Pulmonary artery endothelial cell (primary cell): Measurements from ENCODE around the gene DCUN1D2. TPM values are rescaled to one million over a fixed set of nuclear protein-coding genes. Genes with fewer than 3 reads are reported as not detected.
"Not testable (repeated sequence)": the region's sequence is repeated elsewhere in the genome, so short reads cannot be mapped to it uniquely, and the experiment has no call there.

ENCODE experiments used
- DNase-seq: peaks from one replicate; pipeline ENCODE4 v3.0.0-alpha.2; 2011; ENCODE audit warnings: low read depth, low spot score
- total RNA-seq: library from RNA; depleted of rRNA; stranded (reverse); fragments of >200 nt; gene quantifications from 2 replicates; pipeline ENCODE4 v1.2.3, GENCODE V29; 2014

The DCUN1D2 gene
- total RNA-seq, 1 donor from 2014 or later = 7.7 TPM

- no peak for DNase-seq
These were observed 689 bp downstream of the DCUN1D2 start for GRCh38 chr13:113489549-113490495.

DNA sequence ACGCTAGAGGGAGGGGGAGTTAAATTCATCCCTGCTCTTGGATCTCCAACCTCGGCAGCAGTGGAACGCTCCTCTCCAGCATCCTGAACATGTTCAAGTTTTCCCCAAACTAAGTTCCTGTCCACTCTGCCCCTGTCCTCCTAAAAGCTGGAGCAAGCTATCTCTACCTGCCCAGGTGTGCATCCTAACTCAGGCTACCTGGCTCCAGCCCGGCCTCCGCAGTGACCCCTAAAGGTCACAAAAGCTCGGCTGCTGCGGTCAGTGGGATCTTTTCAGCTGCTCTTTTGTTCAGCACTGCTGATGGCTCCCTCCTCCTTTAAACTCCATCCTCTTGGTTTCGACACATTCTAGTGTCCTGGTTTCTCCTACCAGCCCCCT lies 1.4 kb downstream of the DCUN1D2 start:
- DNase-seq = no peak

DNA sequence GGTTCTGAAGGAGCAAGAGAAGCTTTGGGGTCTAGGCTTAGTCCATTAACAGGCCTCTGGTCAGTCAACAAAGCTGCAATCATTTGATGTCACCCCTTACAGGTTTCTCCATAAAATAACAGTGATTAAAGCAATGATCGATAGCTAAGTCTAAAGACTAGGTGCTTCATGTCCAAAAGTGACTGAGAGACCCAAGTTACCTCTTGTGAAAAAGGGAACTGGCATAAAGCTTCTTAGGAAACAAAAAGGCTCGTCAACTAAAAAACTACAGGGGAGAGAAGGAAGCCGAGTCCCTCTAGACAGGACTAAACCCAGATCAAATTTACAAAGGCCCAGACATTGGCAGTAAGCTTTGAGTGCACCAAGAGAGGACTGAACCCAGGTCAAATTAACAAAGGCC lies 2.2 kb downstream of the DCUN1D2 start:
- DNase-seq = no peak

GRCh38 chr13:113486698-113487097 lies 3.8 kb downstream of the DCUN1D2 start:
- DNase-seq = no peak

- DNase-seq = no peak
These were observed 5.0 kb downstream of the DCUN1D2 start for GRCh38 chr13:113485545-113485944.

DNA sequence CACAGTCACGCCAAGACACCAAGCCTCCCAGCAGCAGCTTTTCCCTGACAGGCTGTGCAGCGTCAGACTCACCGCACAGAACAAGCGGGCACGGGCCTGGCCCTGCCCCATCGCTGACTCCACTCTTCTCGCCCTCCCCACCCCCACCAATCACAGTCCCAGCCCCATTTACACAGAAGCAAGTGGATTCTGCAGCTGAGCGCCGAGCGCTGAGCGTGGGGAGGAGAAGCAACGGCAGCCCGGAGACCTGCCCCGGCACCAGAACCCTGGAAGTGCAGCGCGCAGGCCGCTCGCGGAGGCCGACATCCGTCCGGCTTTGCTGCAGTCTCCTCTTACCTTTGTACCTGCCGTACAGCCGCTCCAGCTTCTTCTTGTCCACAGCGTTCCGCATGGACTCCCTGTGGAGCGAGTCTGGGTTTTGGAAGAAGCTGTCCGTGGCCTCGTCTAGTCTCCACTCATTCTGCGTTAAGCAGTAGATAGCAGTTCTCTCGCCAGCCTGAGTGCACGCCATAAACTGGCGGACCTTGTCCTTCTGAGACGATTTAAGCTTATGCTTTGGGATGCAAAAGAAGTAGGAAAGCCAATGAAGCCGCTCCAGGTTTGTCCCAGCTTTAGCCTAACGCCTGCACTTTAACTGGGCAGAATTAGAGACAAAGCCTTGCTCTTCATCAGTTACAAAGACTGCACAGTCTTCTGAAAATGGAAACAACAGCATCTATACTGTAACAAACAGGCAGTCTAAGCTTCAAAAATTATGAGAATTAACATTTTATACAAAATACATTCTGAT lies 6.8 kb downstream of the DCUN1D2 start:
- no peak for DNase-seq

GRCh38 chr13:113483081-113483480 lies 7.4 kb downstream of the DCUN1D2 start:
- no peak for DNase-seq

DNA sequence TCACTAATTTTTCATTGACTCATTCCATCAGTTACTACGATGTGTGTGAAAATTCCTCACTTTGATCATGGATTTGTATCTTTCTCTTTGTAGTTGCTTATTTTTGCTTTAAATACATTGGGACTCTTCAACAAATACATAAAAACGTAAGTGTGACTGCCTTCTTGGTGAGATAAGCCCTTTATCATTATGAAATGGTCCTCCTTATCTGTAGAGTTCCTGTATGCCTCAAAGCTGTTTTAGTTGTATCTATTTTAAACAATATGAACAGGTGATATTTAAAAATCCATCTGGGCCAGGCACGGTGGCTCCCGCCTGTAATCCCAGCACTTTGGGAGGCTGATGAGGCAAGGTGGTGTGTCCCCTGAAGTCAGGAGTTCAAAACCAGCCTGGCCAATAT lies 11.3 kb downstream of the DCUN1D2 start:
- no peak for DNase-seq

DNA sequence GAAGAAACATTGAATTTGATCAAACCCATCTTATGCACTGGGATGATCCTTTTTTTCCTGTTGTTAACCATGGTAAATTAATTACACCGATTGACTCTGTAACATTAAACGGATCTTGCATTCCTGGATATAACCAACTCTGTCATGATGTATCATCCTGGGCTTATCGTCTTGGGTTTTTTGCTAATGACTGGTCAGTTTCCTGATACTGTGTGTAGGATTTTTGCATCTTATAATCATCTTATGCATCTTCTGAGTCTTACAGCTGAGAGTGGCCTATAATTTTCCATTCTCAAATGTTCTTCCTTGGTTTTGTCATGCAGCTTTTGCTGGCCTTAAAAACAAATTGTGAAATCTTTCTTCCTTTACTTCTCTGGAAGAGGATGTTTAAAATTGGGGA lies 12.8 kb downstream of the DCUN1D2 start:
- DNase-seq = no peak

GRCh38 chr13:113476811-113477210 lies 13.7 kb downstream of the DCUN1D2 start:
- DNase-seq = no peak

DNA sequence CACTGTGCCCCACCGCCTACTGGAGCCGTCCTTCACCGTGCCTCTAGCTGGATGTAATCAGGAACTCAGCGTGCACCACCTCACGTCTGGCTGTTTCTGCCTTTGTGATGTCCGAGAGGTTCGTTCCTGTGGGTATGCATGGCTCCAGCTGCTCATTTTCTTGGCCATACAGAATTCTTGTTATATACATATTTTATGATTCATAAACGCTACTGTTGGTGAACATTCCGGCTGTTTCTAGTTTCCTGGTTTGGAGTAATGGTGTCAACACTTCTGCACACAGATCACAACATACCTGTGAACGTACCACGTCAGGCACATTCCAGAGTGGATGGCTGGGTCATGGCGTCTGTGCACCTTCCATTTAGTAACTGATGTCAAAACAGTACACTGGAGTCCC lies 14.6 kb downstream of the DCUN1D2 start:
- DNase-seq = no peak

- no peak for DNase-seq
These were observed 15.2 kb downstream of the DCUN1D2 start for GRCh38 chr13:113475280-113475679.

- DNase-seq = no peak
These were observed 16.3 kb downstream of the DCUN1D2 start for GRCh38 chr13:113474179-113474578.

DNA sequence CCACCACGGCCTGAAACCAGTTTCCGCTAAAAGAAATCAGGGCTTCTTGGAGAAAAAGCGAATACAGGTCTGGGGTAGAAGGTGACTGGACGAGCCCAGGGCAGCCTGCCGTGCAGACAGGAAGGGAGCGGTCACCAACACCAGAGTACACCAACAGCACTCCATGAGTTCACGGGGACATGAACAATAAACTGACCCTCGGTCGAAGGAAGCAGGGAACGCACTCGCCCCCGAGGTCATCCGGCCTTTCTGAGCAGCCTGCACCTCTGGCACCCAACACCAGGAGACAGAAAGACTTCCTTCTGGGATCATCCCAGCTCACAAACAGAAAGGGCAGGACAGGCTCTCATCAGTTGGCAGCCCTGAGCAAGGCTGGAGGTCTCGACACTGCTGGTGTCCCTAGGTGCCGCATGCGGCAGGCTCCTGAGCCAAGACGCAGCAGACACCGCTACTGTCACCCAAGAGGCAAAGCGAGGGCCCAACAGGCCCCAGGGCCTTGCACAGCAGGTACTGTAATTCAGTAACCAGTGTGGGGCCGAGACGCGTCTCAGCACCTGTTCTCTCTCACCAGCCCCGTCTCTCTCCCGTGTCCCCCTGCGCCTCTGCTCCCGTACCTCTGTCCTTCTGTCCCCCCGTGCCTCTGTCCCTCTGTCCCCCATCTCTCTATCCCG lies 18.0 kb downstream of the DCUN1D2 start:
- no peak for DNase-seq

- DNase-seq = no peak
These were observed 18.7 kb downstream of the DCUN1D2 start for GRCh38 chr13:113471844-113472243.

DNA sequence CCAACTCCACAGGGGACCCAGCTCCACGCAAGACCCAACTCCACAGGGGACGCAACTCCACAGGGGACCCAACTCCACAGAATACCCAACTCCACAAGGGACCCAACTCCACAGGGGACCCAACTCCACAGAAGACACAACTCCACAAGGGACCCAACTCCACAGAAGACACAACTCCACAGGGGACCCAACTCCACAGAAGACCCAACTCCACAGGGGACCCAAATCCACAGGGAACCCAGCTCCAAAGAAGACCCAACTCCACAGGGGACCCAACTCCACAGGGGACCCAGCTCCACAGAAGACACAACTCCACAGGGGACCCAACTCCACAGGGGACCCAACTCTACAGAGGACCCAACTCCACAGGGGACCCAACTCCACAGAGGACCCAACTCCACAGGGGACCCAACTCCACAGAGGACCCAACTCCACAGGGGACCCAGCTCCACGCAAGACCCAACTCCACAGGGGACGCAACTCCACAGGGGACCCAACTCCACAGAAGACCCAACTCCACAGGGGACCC lies 19.8 kb downstream of the DCUN1D2 start:
- not testable (repeated sequence) for DNase-seq

DNA sequence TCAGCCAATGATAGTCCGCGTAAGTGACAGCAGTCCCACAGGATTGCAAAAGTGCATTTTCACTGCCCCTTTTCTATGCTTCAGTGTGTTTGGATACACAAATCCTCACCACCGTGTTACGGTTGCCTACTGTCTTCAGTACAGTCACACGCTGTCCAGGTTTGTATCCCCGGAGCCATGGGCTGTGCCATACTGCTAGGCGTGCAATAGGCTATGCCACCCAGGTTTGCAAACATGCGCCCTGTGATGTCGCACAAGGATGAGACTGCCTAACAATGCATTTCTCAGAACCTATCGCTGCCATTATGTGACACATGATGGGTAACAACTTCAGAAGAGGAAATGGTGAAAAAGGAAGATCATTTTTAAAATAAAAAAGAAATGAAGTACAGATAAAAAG lies 20.4 kb downstream of the DCUN1D2 start:
- DNase-seq = no peak

DNA sequence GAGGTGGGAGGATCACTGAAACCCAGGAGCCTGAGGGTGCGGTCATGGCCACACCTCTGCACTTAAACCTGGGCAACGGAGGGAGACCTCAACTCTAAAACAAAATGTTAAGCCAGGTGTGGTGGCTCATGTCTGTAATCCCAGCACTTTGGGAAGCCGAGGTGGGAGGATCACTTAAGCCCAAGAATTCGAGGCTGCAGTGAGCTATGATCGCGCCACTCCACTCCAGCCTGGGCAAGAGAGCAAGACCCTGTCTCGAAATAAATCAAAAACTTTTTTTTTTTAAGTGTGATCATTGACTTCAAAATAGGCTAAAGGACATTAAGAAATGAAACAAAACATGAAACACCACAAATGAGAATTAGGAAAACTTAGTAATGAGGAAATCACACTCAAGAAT lies 20.9 kb downstream of the DCUN1D2 start:
- DNase-seq = no peak

DNA sequence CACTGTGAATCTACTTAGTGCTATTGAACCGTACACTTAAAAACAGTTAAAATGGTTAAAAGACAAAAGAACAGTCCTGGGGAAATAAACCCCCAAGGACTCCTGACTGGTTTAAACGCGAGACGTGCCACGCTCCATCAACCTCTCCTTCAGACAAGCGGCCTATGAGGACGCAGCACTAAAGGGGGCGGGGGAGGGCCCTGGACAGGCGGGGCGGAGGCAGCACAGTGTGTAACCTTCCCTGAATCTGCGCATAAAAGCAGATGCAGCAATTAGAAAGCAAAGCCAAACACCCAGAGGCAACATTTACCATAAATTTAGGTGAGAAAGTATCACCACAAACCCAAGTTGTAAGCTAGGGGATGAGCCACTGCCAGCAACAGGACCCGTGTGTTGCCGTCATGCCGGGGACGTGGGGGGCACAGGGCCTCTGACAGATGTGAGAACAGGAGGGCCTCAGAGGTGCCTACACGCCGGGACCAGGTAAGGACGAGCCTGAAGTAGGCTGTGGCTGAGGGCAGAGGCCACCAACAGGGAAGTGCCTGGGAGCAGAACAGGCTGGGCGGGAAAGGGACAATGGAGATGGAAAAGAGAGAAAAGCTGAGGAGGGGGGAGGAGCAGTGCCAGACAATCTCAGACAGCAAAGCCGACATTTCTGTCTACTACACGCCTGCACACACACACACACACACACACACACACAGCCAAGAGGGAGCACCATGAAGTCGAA lies 21.9 kb downstream of the DCUN1D2 start:
- no peak for DNase-seq

DNA sequence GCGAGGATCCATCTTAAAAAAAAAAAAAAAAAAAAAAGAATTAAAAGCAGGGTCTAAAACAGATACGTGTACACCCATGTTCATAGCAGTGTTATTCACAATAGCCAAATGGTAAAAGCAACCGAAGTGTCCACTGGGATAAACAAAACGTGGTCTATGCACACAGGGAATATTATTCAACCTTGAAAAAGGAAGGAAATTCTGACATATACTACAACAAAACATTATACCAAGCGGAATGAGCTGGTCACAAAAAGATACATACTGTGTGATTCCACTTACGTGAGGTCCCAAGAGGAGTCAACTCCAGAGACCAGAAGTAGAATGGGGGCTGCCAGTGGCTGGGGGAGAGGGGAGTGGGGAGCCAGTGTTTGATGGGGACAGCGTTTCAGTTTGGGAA lies 22.5 kb downstream of the DCUN1D2 start:
- no peak for DNase-seq

DNA sequence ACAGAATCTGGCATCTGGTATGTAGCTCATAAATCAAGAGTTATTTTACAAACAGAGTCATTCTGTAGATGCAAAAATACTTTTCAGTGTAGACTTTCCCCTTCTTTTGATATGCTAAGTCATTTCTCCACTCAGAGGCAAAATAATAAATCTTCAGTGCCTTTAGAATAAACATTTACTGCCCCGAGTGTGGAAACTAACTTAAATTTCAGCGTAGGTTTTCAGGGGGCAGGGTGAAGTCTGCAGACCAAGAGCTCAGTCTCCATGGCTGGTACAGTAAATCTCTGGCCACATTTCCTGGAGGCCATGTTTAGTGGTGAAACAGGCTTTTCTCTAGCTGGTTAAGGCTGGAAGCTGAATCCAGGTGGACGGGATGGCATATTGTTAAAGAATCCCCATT lies 24.1 kb downstream of the DCUN1D2 start:
- DNase-seq = no peak
